Body of pancreas (tissue), 4 donors: ENCODE measurements around the gene MMP24OS. TPM values are rescaled to one million over a fixed set of nuclear protein-coding genes. Genes with fewer than 3 reads are reported as not detected.

ENCODE experiments used
- ATAC-seq: fragments of 150-250 bp; one replicate; pipeline ENCODE4 v1.9.1; 2016
- DNase-seq, 4 donors: peaks; one replicate each; pipeline ENCODE4 v3.0.0-alpha.2; 2019
- H3K27ac ChIP-seq, 4 donors: fragments of 200-600 bp; sonication (generic); 1 replicate in 3 of 4; 2 replicates in 1 of 4; pipeline versions ENCODE4 v1.5.1 to v1.6.1; 2016 to 2019; ENCODE audit warnings: mild to moderate bottlenecking in 1 of 4, mixed read lengths in 1 of 4, moderate library complexity in 1 of 4
- H3K27me3 ChIP-seq, 2 donors: fragments of 200-600 bp; sonication (generic); one replicate each; pipeline ENCODE4 v1.6.0; 2016; ENCODE audit warnings: mild to moderate bottlenecking in 1 of 2
- H3K36me3 ChIP-seq, 2 donors: fragments of 200-600 bp; sonication (generic); replicated peaks in 1 of 2; 2 replicates each; pipeline ENCODE4 v1.5.1; 2016; ENCODE audit warnings: low read depth in 2 of 2; ENCODE audit not compliant: insufficient read depth in 1 of 2
- H3K4me1 ChIP-seq: fragments of 200-600 bp; sonication (generic); one replicate; pipeline ENCODE4 v1.6.0; 2016
- H3K4me3 ChIP-seq, 2 donors: fragments of 200-600 bp; sonication (generic); 1 replicate in 1 of 2; 2 replicates in 1 of 2; pipeline ENCODE4 v1.5.1; 2016 to 2019
- H3K9me3 ChIP-seq, 3 donors: fragments of 200-600 bp; sonication (generic); 1 replicate in 2 of 3; 2 replicates in 1 of 3; pipeline ENCODE4 v1.5.1; 2016
- CTCF ChIP-seq, 7 experiments: fragments of 450-650 bp in 4 of 7; fragments of 200-600 bp in 3 of 7; sonication (generic) in 3 of 7; IDR thresholded peaks; one replicate each; pipeline ENCODE4 v1.5.1; 2016 to 2019; ENCODE audit warnings: antibody characterized with exemption in 7 of 7
- POLR2A ChIP-seq, 3 donors: fragments of 450-650 bp; IDR thresholded peaks; one replicate each; pipeline ENCODE4 v1.6.1; 2016; ENCODE audit warnings: antibody characterized with exemption in 3 of 3, mild to moderate bottlenecking in 2 of 3
- whole genome bisulfite sequencing, 2 donors: methylation state at CpG; one replicate each; pipeline ENCODE4 v1.1.5; 2017; 5-methylcytosine and 5-hydroxymethylcytosine counted together
- intact Hi-C: fragments of 100-400 bp; cut with DNase I; formaldehyde crosslinking; loops from one replicate; pipeline ENCODE4 v1.15.1; 2023
- total RNA-seq, 2 donors: library from RNA; depleted of rRNA; stranded (reverse); fragments of >200 nt; gene quantifications; one replicate each; pipeline ENCODE4 v1.1.0, GENCODE V29; 2016

Gene MMP24OS
- total RNA-seq, 2 donors from 2014 or later: 20.4 to 27.5 TPM

- H3K27me3 ChIP-seq: no peaks in the 10 kb centered on the region
- DNase-seq: peak; percentile 52 to 66 (median 58)
- WGBS, 2 donors: 30 to 53% methylated on average over 4 of the region's 4 CpGs
Observed at GRCh38 chr20:35306931-35307517, 29.1 kb upstream of the MMP24OS start.

GRCh38 chr20:35305682-35306556, 28.0 kb upstream of the MMP24OS start:
- peaks cover 24% of the 10 kb centered on the region for H3K4me1 ChIP-seq
- 89 to 92% methylated on average over 11 to 12 of the region's 12 CpGs for WGBS, 2 donors
- no peak overlapping the region for H3K27ac ChIP-seq

More at GRCh38 chr20:35306931-35307517, 29.1 kb upstream of the MMP24OS start:
- TF ChIP-seq CTCF (IDR thresholded peaks at IDR 0.05): peak; percentile 37 to 67 (median 55)
- TF ChIP-seq POLR2A (IDR thresholded peaks at IDR 0.05): no peak
- Histone ChIP-seq H3K27ac (peak overlapping the region in 3 of 4 donors; percentile 23 to 35 (median 35)), H3K4me3 (no peak overlapping the region), H3K4me1 (peaks cover 24% of the 10 kb centered on the region), H3K9me3 (no peaks in the 10 kb centered on the region), H3K36me3 (no peaks in the 10 kb centered on the region)
- ATAC-seq: peak; percentile 51
- intact Hi-C loops: no loop called here

GRCh38 chr20:35304956-35305355, 27.0 kb upstream of the MMP24OS start:
- no peaks in the 10 kb centered on the region for H3K27me3 ChIP-seq
- WGBS, 2 donors: 75 to 89% methylated on average over 6 of the region's 6 CpGs
- intact Hi-C loops: no loop called here
- no peaks in the 10 kb centered on the region for H3K36me3 ChIP-seq
- H3K9me3 ChIP-seq: no peaks in the 10 kb centered on the region
- H3K4me1 ChIP-seq: peaks cover 24% of the 10 kb centered on the region
- DNase-seq (no peak), ATAC-seq (no peak)
- H3K27ac ChIP-seq: no peak overlapping the region
- TF ChIP-seq POLR2A (IDR thresholded peaks at IDR 0.05): no peak
- no peak for TF ChIP-seq CTCF (IDR thresholded peaks at IDR 0.05)
- no peak overlapping the region for H3K4me3 ChIP-seq

More at GRCh38 chr20:35305682-35306556, 28.0 kb upstream of the MMP24OS start:
- intact Hi-C loops: no loop called here
- H3K36me3 ChIP-seq: no peaks in the 10 kb centered on the region
- no peaks in the 10 kb centered on the region for H3K9me3 ChIP-seq
- H3K4me3 ChIP-seq: no peak overlapping the region
- peak in 1 of 4 donors; percentile 54 for DNase-seq
- TF ChIP-seq CTCF (IDR thresholded peaks at IDR 0.05) (no peak), POLR2A (IDR thresholded peaks at IDR 0.05) (no peak)
- H3K27me3 ChIP-seq: no peaks in the 10 kb centered on the region
- ATAC-seq: no peak

- Histone ChIP-seq H3K36me3 (no peaks in the 10 kb centered on the region), H3K4me3 (no peak overlapping the region), H3K27me3 (no peaks in the 10 kb centered on the region), H3K4me1 (peaks cover 24% of the 10 kb centered on the region), H3K9me3 (no peaks in the 10 kb centered on the region), H3K27ac (no peak overlapping the region)
- intact Hi-C loops: no loop called here
- TF ChIP-seq CTCF (IDR thresholded peaks at IDR 0.05) (peak; percentile 84 to 93 (median 89)), POLR2A (IDR thresholded peaks at IDR 0.05) (no peak)
- DNase-seq (peak; percentile 82 to 87 (median 86)), ATAC-seq (peak; percentile 74)
- 20 to 34% methylated on average over 13 to 18 of the region's 18 CpGs for WGBS, 2 donors
Observed at GRCh38 chr20:35303735-35304491, 26.0 kb upstream of the MMP24OS start.
